Upper lobe of right lung (tissue), 1 donor: Measurements from ENCODE around the gene TRAPPC5. TPM values are rescaled to one million over a fixed set of nuclear protein-coding genes. Genes with fewer than 3 reads are reported as not detected.
A peak's percentile ranks its signal among the peaks of the same experiment; 100 is the strongest.
"Not testable (repeated sequence)": the region's sequence is repeated elsewhere in the genome, so short reads cannot be mapped to it uniquely, and the experiment has no call there.

Source experiments
- ATAC-seq: fragments of 200-7000 bp; cut with Tn5 transposase; one replicate; pipeline ENCODE4 v1.9.1; 2020; ENCODE audit warnings: mild to moderate bottlenecking, moderate library complexity
- DNase-seq: peaks from one replicate; pipeline ENCODE4 v3.0.0-alpha.2; 2020
- H3K27ac ChIP-seq: fragments of 200-600 bp; one replicate; pipeline ENCODE4 v1.8.0; 2022
- H3K27me3 ChIP-seq: fragments of 200-600 bp; one replicate; pipeline ENCODE4 v1.8.0; 2022; ENCODE audit warnings: mild to moderate bottlenecking
- H3K36me3 ChIP-seq: fragments of 200-600 bp; one replicate; pipeline ENCODE4 v1.8.0; 2022
- H3K4me1 ChIP-seq: fragments of 200-600 bp; one replicate; pipeline ENCODE4 v1.8.0; 2022
- H3K4me3 ChIP-seq: fragments of 200-600 bp; one replicate; pipeline ENCODE4 v1.8.0; 2022; ENCODE audit warnings: mild to moderate bottlenecking
- H3K9me3 ChIP-seq: fragments of 200-600 bp; one replicate; pipeline ENCODE4 v1.8.0; 2022
- intact Hi-C: fragments of 100-400 bp; cut with DNase I; formaldehyde crosslinking; loops from one replicate; pipeline ENCODE4 v1.11.0; 2022
- total RNA-seq: library from RNA; stranded (reverse); fragmentation: NEBNext Ultra II Directional; extraction: Animal tissue kit (Norgen Biotek cat#: 25700); gene quantifications from one replicate; pipeline ENCODE4 v1.2.1, GENCODE V29; 2021
- TF ChIP-seq, protein P1 (sequence below): fragments of 200-600 bp; IDR thresholded peaks from one replicate; pipeline ENCODE4 v1.8.0; 2022; ENCODE audit warnings: antibody characterized with exemption
- donor health status: DM: no; HTN: yes; CAD: no; lungs with severe emphysema.

Gene TRAPPC5
- total RNA-seq, 1 donor from 2014 or later, result 83.9 TPM

DNA sequence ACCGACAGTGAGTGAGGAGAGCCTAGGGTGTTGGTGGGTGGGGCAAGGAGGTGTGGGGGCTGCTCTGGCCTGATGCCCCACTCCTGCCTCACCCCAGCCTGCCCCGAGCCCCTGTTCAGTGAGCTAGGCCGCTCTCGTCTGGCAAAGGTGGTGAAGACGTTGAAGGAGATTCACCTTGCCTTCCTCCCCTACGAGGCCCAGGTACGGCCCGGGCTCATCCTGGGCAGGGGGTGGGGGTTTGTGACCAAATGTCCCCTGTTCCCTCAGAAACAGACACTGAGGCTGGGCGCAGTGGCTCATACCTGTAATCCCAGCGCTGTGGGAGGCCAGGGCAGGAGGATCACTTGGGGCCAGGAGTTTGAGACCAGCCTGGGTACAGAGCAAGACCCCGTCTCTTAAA lies 39.8 kb upstream of the TRAPPC5 start:
- no peaks in the 10 kb centered on the region for H3K9me3 ChIP-seq
- H3K27ac ChIP-seq, result no peak overlapping the region
- peaks cover 7% of the 10 kb centered on the region for H3K4me1 ChIP-seq
- TF ChIP-seq, protein P1, sequence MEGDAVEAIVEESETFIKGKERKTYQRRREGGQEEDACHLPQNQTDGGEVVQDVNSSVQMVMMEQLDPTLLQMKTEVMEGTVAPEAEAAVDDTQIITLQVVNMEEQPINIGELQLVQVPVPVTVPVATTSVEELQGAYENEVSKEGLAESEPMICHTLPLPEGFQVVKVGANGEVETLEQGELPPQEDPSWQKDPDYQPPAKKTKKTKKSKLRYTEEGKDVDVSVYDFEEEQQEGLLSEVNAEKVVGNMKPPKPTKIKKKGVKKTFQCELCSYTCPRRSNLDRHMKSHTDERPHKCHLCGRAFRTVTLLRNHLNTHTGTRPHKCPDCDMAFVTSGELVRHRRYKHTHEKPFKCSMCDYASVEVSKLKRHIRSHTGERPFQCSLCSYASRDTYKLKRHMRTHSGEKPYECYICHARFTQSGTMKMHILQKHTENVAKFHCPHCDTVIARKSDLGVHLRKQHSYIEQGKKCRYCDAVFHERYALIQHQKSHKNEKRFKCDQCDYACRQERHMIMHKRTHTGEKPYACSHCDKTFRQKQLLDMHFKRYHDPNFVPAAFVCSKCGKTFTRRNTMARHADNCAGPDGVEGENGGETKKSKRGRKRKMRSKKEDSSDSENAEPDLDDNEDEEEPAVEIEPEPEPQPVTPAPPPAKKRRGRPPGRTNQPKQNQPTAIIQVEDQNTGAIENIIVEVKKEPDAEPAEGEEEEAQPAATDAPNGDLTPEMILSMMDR, result no peak
- DNase-seq, result no peak
- intact Hi-C loops, result no loop called here
- H3K36me3 ChIP-seq, result peaks cover 10% of the 10 kb centered on the region
- ATAC-seq, result no peak
- H3K27me3 ChIP-seq, result peaks cover 5% of the 10 kb centered on the region
- H3K4me3 ChIP-seq, result no peak overlapping the region

DNA sequence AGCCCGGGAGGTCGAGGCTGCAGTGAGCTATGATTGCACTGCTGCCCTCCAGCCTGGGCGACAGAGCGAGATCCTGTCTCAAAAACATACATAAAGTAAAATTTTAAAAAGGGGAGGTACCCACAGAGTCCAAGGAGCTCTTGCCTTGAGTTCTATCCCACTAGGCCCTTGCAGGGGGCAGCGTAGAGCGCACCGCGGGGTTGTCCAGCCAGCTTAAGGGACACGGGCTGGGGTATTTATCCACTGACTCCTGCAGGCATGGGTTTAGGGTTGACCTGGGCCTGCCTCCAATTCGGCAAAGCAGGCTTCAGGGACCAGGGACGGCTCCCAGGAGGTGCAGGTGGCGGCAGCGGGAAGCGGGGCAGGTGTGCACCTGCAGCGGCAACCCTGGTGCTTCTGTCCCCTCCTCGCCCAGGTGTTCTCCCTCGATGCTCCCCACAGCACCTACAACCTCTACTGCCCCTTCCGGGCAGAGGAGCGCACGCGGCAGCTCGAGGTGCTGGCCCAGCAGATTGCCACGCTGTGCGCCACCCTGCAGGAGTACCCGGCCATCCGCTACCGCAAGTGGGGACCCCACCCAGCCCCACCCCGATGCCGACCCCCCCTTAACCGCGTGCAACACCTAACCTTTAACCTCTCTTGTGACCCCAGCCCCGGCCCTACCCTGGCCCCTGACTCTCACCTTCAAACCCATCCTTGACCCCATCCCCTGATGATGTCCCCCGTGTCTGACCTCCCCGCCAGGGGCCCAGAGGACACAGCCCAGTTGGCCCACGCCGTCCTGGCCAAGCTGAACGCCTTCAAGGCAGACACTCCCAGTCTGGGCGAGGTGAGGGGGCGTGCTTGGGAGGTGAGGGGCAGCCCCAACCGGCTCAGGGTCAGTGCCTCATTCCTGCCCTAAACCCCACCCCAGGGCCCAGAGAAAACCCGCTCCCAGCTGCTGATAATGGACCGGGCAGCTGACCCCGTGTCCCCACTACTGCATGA lies 39.0 kb upstream of the TRAPPC5 start:
- H3K9me3 ChIP-seq, result no peaks in the 10 kb centered on the region
- ATAC-seq (no peak), DNase-seq (no peak)
- peaks cover 10% of the 10 kb centered on the region for H3K36me3 ChIP-seq
- H3K27me3 ChIP-seq, result peaks cover 5% of the 10 kb centered on the region
- TF ChIP-seq, protein P1, result no peak
- no peak overlapping the region for H3K4me3 ChIP-seq
- peaks cover 7% of the 10 kb centered on the region for H3K4me1 ChIP-seq
- no peak overlapping the region for H3K27ac ChIP-seq
- intact Hi-C loops, result no loop called here

DNA sequence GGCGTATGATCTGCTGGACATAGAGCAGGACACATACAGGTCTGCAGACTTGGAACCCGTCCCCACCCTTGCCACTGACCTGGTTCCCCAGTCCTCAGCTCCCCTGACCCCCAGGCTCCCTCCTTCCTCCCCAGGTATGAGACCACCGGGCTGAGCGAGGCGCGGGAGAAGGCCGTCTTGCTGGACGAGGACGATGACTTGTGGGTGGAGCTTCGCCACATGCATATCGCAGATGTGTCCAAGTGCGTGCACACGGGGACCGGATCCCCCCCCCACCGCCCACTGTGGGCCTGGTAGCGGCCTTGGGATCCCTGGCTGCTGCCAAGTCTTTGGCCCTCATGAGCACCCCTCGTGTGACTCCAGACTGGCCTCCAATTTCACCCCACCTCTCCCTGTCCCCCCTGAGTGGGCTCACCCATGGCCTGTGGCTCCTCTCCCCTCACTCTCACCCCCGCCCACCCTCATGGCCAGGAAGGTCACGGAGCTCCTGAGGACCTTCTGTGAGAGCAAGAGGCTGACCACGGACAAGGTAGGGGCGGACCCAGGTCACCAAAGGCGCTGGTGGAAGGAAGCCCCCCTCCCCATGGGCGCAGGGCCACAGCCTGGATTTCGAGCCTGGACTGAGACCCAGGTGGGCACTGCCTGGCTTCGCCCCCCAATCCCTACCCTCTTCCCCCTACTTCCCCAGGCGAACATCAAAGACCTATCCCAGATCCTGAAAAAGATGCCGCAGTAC lies 38.2 kb upstream of the TRAPPC5 start:
- Histone ChIP-seq H3K27ac (no peak overlapping the region), H3K4me1 (peaks cover 7% of the 10 kb centered on the region), H3K27me3 (peaks cover 5% of the 10 kb centered on the region), H3K36me3 (peaks cover 10% of the 10 kb centered on the region), H3K9me3 (no peaks in the 10 kb centered on the region), H3K4me3 (no peak overlapping the region)
- DNase-seq (no peak), ATAC-seq (no peak)
- TF ChIP-seq, protein P1, result no peak
- intact Hi-C loops, result no loop called here

DNA sequence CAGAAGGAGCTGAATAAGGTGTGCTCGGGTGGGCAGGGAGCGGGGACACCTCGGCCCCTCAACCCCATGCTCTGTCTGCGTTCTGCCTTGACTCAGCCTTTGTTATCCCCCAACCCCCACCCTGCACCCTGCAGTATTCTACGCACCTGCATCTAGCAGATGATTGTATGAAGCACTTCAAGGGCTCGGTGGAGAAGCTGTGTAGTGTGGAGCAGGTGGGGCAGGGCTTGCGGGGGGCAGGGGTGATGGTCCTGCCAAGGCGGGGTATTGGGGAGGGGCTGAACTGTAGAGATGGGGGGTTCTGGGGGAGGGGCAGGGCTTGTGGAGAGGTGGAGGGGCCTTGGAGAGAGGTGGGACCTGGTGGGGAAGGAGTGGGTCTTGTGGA lies 37.6 kb upstream of the TRAPPC5 start:
- Histone ChIP-seq H3K27me3 (peaks cover 5% of the 10 kb centered on the region), H3K27ac (no peak overlapping the region), H3K4me1 (peaks cover 4% of the 10 kb centered on the region), H3K4me3 (no peak overlapping the region), H3K36me3 (peaks cover 10% of the 10 kb centered on the region), H3K9me3 (no peaks in the 10 kb centered on the region)
- TF ChIP-seq, protein P1, result no peak
- no peak for ATAC-seq
- no peak for DNase-seq
- intact Hi-C loops, result no loop called here

DNA sequence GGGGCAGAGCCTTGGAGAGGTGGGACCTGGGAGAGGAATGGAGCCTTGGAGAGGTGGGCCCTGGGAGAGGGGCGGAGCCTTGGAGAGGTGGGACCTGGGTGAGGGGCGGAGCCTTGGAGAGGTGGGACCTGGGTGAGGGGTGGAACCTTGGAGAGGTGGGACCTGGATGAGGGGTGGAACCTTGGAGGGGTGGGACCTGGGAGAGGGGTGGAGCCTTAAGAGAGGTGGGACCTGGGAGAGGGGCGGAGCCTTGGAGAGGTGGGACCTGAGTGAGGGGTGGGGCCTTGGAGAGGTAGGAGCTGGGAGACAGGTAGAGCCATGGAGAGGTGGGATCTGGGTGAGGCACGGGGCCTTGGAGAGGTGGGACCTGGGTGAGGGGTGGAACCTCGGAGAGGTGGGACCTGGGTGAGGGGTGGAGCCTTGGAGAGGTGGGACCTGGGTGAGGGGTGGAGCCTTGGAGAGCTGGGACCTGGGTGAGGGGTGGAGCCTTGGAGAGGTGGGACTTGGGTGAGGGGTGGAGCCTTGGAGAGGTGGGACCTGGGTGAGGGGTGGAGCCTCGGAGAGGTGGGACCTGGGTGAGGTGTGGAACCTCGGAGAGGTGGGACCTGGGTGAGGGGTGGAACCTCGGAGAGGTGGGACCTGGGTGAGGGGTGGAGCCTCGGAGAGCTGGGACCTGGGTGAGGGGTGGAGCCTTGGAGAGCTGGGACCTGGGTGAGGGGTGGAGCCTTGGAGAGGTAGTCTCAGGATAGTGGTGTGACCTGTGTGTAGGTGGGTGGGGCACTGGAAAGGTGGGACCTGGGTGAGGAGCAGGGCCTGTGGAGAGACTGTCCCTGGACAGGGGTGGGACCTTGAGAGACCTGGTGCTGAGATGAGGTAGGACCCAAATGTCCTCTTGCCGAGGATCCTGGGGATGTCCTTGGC lies 36.7 kb upstream of the TRAPPC5 start:
- H3K4me3 ChIP-seq, H3K27ac ChIP-seq, H3K9me3 ChIP-seq, H3K4me1 ChIP-seq, intact Hi-C loops, H3K27me3 ChIP-seq: not testable (repeated sequence)
- DNase-seq (peak; percentile 67), ATAC-seq (peak; percentile 6)
- peaks cover 10% of the 10 kb centered on the region for H3K36me3 ChIP-seq
